Fibroblast of skin of left biceps (primary cell): ENCODE data around the gene TM9SF4.

Experiments
- DNase-seq, 2 experiments: peaks; one replicate each; pipeline ENCODE4 v3.0.0-alpha.2; 2013; ENCODE audit warnings: low read depth in 2 of 2

TM9SF4 gene

GRCh38 chr20:32205843-32206759, 96.6 kb downstream of the TM9SF4 start:
- DNase-seq, result no peak

- DNase-seq, result no peak
These were observed 97.5 kb downstream of the TM9SF4 start for GRCh38 chr20:32206760-32207625.

- DNase-seq, result peak; percentile 66
These were observed 98.3 kb downstream of the TM9SF4 start, which contains the start of the genes PLAGL2 and POFUT1 for GRCh38 chr20:32207626-32208498. Gene PLAGL2 (minus strand): TSS chr20:32207743. CDS start chr20:32202178, 5,565 bp downstream. Gene POFUT1 (plus strand): TSS chr20:32207880. CDS start chr20:32207942, 62 bp downstream.

GRCh38 chr20:32208499-32209154, 99.1 kb downstream of the TM9SF4 start:
- DNase-seq, result no peak

- DNase-seq, result no peak
These were observed 100.5 kb downstream of the TM9SF4 start for GRCh38 chr20:32209850-32210605.

- no peak for DNase-seq
These were observed 104.4 kb downstream of the TM9SF4 start for GRCh38 chr20:32213870-32214269.

- no peak for DNase-seq
These were observed 105.6 kb downstream of the TM9SF4 start for GRCh38 chr20:32215147-32215546.

- no peak for DNase-seq
These were observed 106.2 kb downstream of the TM9SF4 start for GRCh38 chr20:32215729-32216128.

GRCh38 chr20:32216179-32217142, 106.9 kb downstream of the TM9SF4 start:
- DNase-seq, result no peak
